Suprapubic skin (tissue), 4 donors: Measurements from ENCODE around the gene SLC22A3. TPM values are rescaled to one million over a fixed set of nuclear protein-coding genes. Genes with fewer than 3 reads are reported as not detected.

Experiments
- DNase-seq, 2 donors: peaks; one replicate each; pipeline ENCODE4 v3.0.0-alpha.2; 2019; ENCODE audit warnings: low spot score in 2 of 2
- H3K27ac ChIP-seq: fragments of 200-600 bp; sonication (generic); one replicate; pipeline ENCODE4 v1.5.1; 2019
- H3K27me3 ChIP-seq: fragments of 200-600 bp; sonication (generic); one replicate; pipeline ENCODE4 v1.5.1; 2019
- H3K36me3 ChIP-seq: fragments of 200-600 bp; sonication (generic); one replicate; pipeline ENCODE4 v1.5.1; 2019
- H3K4me1 ChIP-seq: fragments of 200-600 bp; sonication (generic); one replicate; pipeline ENCODE4 v1.5.1; 2019
- H3K4me3 ChIP-seq: fragments of 200-600 bp; sonication (generic); one replicate; pipeline ENCODE4 v1.5.1; 2019; ENCODE audit warnings: mild to moderate bottlenecking
- H3K9me3 ChIP-seq: fragments of 200-600 bp; sonication (generic); one replicate; pipeline ENCODE4 v1.5.1; 2019
- EP300 ChIP-seq: sonication (generic); formaldehyde crosslinking; IDR thresholded peaks from one replicate; pipeline ENCODE4 v1.6.1; 2017; ENCODE audit warnings: antibody characterized with exemption
- POLR2A ChIP-seq, 2 donors: fragments of 450-650 bp; IDR thresholded peaks; one replicate each; pipeline ENCODE4 v1.6.1; 2017; ENCODE audit warnings: antibody characterized with exemption in 2 of 2, mild to moderate bottlenecking in 2 of 2, moderate library complexity in 2 of 2
- POLR2AphosphoS5 ChIP-seq, 3 donors: sonication (generic); formaldehyde crosslinking; IDR thresholded peaks; one replicate each; pipeline ENCODE4 v1.6.1; 2017; ENCODE audit warnings: antibody characterized with exemption in 3 of 3
- WGBS: methylation state at CpG from one replicate; pipeline ENCODE4 v1.1.5; 2018; 5-methylcytosine and 5-hydroxymethylcytosine counted together
- total RNA-seq, 4 donors: library from RNA; depleted of rRNA; stranded (reverse); fragments of >200 nt; gene quantifications; one replicate each; pipeline ENCODE4 v1.1.0, GENCODE V29; 2016
- TF ChIP-seq, protein P1 (sequence below), 2 donors: fragments of 200-600 bp in 1 of 2; fragments of 450-650 bp in 1 of 2; sonication (generic) in 1 of 2; IDR thresholded peaks; one replicate each; pipeline ENCODE4 v1.5.1; 2016 to 2019; ENCODE audit warnings: antibody characterized with exemption in 2 of 2, mild to moderate bottlenecking in 1 of 2, moderate library complexity in 1 of 2

The SLC22A3 gene
- total RNA-seq, 4 donors from 2014 or later: 13.3 to 15.8 (median 15.7) TPM

DNA sequence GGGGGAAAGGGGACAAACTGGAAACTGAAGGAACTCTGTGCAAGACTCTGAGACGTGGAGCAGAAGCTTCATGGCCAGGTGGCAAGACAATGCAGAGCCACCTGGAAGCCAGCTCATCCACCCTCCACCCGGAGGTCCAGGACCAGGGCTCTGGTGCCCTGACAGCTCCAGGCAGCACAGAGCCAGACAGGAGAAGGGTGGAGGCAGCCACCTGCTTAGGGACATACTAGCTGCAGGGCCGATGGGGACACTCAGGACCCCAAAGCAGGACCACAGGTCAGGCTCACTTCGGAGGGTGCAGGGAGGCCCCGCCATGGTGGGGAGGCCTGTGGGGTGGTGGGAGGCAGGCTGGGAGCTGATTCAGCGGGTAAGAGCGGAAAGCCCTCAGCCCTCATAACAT lies 19.0 kb upstream of the SLC22A3 start:
- no peak for TF ChIP-seq POLR2A (IDR thresholded peaks at IDR 0.05)
- TF ChIP-seq, protein P1, sequence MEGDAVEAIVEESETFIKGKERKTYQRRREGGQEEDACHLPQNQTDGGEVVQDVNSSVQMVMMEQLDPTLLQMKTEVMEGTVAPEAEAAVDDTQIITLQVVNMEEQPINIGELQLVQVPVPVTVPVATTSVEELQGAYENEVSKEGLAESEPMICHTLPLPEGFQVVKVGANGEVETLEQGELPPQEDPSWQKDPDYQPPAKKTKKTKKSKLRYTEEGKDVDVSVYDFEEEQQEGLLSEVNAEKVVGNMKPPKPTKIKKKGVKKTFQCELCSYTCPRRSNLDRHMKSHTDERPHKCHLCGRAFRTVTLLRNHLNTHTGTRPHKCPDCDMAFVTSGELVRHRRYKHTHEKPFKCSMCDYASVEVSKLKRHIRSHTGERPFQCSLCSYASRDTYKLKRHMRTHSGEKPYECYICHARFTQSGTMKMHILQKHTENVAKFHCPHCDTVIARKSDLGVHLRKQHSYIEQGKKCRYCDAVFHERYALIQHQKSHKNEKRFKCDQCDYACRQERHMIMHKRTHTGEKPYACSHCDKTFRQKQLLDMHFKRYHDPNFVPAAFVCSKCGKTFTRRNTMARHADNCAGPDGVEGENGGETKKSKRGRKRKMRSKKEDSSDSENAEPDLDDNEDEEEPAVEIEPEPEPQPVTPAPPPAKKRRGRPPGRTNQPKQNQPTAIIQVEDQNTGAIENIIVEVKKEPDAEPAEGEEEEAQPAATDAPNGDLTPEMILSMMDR (IDR thresholded peaks at IDR 0.05): no peak
- WGBS: 84% methylated on average over 7 of the region's 7 CpGs
- Histone ChIP-seq H3K27ac (no peak overlapping the region), H3K27me3 (no peaks in the 10 kb centered on the region), H3K36me3 (no peaks in the 10 kb centered on the region), H3K9me3 (no peaks in the 10 kb centered on the region), H3K4me1 (no peaks in the 10 kb centered on the region), H3K4me3 (no peak overlapping the region)
- no peak for DNase-seq

DNA sequence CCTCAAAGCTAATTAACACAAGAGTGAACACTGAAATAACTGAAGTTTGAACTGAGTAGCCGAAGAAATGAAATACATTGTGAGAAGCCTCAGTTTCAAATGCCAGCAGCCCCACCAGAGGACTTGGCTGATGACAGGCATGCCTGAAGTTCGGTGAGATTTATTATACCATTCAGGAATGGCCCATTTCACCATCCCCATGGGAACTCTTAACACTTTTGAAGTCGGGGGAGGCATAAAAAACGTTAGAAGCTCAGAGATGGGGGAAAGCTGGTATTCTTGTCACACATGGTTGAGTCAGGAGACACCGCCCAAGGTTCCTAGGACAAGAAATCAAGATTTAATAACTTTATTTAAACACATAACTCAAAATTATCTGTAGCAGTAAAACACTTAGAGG lies 17.6 kb upstream of the SLC22A3 start:
- no peak for TF ChIP-seq POLR2A (IDR thresholded peaks at IDR 0.05)
- peak in 1 of 3 donors; percentile 27 for TF ChIP-seq POLR2AphosphoS5 (IDR thresholded peaks at IDR 0.05)
- no peaks in the 10 kb centered on the region for H3K27me3 ChIP-seq

DNA sequence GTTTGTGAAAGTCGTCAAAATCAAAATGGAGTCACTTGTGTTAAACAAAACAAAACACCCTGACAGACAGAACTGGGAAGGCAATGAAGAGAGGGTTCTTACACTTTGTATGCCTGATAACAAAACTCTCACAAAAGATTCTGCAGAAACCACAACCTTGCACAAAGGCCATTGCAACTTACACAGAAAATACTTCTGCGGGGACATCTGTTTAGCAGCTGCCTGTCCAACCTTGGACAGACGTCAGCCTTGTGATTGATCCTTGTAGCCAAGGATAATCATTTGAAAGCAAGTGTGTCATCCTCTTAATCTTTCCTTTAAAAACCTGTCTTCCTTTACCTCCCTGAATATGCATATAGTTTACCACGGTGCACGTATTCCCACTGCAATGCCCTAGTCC lies 17.0 kb upstream of the SLC22A3 start:
- Histone ChIP-seq H3K27ac (no peak overlapping the region), H3K36me3 (no peaks in the 10 kb centered on the region), H3K4me3 (no peak overlapping the region), H3K27me3 (no peaks in the 10 kb centered on the region), H3K4me1 (no peaks in the 10 kb centered on the region), H3K9me3 (no peaks in the 10 kb centered on the region)
- no peak for DNase-seq
- TF ChIP-seq POLR2A (IDR thresholded peaks at IDR 0.05) (no peak), POLR2AphosphoS5 (IDR thresholded peaks at IDR 0.05) (peak in 1 of 3 donors; percentile 24)
- WGBS: 63% methylated on average over 5 of the region's 5 CpGs

More for the DNA sequence above, 17.6 kb upstream of the SLC22A3 start:
- Histone ChIP-seq H3K36me3 (no peaks in the 10 kb centered on the region), H3K9me3 (no peaks in the 10 kb centered on the region), H3K4me1 (no peaks in the 10 kb centered on the region), H3K4me3 (no peak overlapping the region), H3K27ac (no peak overlapping the region)
- no peak for DNase-seq
- 50% methylated on average over 5 of the region's 5 CpGs for WGBS

DNA sequence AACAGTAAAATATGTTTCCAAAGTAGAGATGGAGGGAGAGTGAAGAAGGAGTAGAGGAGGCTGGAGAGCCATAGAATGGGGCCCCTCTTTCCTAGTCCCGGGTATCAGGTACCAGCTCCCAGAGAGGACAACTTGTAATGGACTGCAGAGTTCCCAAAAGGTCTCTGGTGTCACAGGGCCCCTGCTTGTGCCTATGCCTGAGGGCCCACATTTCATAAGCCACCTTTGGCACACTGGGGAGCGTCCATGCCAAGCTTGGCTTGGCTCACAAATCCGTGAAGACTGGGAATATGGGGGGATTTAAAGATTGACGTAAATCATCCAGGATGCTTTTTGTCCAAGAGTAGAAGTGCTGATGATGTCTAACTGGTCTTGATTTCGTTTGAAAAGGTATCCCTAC lies 16.4 kb upstream of the SLC22A3 start:
- Histone ChIP-seq H3K9me3 (no peaks in the 10 kb centered on the region), H3K36me3 (no peaks in the 10 kb centered on the region), H3K27me3 (no peaks in the 10 kb centered on the region), H3K4me3 (no peak overlapping the region), H3K4me1 (no peaks in the 10 kb centered on the region), H3K27ac (no peak overlapping the region)
- TF ChIP-seq POLR2A (IDR thresholded peaks at IDR 0.05) (no peak), POLR2AphosphoS5 (IDR thresholded peaks at IDR 0.05) (no peak), EP300 (no peak)
- TF ChIP-seq, protein P1 (IDR thresholded peaks at IDR 0.05): no peak
- DNase-seq: no peak
- 75% methylated on average over 5 of the region's 5 CpGs for WGBS

DNA sequence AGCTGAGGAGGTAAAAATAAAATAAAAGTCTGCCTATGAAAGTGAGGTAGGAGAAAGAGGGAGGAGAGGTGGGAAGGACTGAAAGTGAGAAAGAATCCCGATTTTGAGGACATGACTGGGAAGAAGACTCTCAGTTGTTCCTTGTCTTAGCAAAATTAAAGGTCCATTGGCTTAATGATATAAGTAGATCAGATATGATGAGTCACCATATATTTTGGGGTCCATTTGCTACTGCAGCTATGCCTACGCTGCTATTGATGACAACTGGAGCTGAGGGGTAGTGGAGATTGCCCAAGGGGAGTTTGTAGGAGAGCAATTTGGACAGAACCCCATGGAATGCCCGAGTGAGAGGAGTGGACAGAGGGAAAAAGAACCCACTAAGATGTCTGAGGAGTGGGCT lies 15.1 kb upstream of the SLC22A3 start:
- no peak overlapping the region for H3K4me3 ChIP-seq
- no peak for TF ChIP-seq POLR2A (IDR thresholded peaks at IDR 0.05)
- TF ChIP-seq EP300: no peak
- TF ChIP-seq, protein P1 (IDR thresholded peaks at IDR 0.05): no peak
- TF ChIP-seq POLR2AphosphoS5 (IDR thresholded peaks at IDR 0.05): no peak
- WGBS: 79% methylated on average over 3 of the region's 3 CpGs
- no peak for DNase-seq
- H3K27me3 ChIP-seq: no peaks in the 10 kb centered on the region
- no peaks in the 10 kb centered on the region for H3K4me1 ChIP-seq
- H3K9me3 ChIP-seq: no peaks in the 10 kb centered on the region
- H3K27ac ChIP-seq: no peak overlapping the region
- no peaks in the 10 kb centered on the region for H3K36me3 ChIP-seq

DNA sequence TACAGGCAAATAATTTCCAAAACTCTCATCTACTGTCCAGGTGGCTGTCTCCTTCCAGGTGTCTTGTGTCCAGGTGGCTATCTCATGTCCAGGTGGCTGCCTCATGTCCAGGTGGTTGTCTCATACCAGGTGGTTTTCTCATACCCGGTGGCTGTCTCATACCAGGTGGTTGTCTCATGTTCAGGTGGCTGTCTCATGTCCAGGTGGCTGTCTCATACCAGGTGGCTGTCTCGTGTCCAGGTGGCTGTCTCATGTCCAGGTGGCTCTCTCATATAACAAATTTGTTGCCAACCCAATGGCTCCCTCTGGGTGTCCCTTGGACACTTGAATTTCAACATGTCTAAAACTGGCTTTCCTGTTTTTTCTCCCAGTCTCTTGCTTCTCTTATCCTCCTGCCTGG lies 14.3 kb upstream of the SLC22A3 start:
- WGBS: 97% methylated on average over 2 of the region's 2 CpGs
- Histone ChIP-seq H3K27ac (no peak overlapping the region), H3K27me3 (no peaks in the 10 kb centered on the region), H3K9me3 (no peaks in the 10 kb centered on the region), H3K36me3 (no peaks in the 10 kb centered on the region), H3K4me1 (no peaks in the 10 kb centered on the region), H3K4me3 (no peak overlapping the region)
- DNase-seq: no peak
- TF ChIP-seq EP300 (no peak), POLR2AphosphoS5 (IDR thresholded peaks at IDR 0.05) (no peak), POLR2A (IDR thresholded peaks at IDR 0.05) (no peak)
- TF ChIP-seq, protein P1 (IDR thresholded peaks at IDR 0.05): no peak
